SIG-M5 treated with dmso at 0.1 percent for 504 hours (cell line): ENCODE measurements around the gene AMN1.
A peak's percentile ranks its signal among the peaks of the same experiment; 100 is the strongest.
"Not testable (repeated sequence)": the region's sequence is repeated elsewhere in the genome, so short reads cannot be mapped to it uniquely, and the experiment has no call there.

Source experiments
- DNase-seq: peaks from one replicate; lab custom pipeline; 2025; ENCODE audit not compliant: unreplicated experiment; lab: John Stamatoyannopoulos, UW

The AMN1 gene

DNA sequence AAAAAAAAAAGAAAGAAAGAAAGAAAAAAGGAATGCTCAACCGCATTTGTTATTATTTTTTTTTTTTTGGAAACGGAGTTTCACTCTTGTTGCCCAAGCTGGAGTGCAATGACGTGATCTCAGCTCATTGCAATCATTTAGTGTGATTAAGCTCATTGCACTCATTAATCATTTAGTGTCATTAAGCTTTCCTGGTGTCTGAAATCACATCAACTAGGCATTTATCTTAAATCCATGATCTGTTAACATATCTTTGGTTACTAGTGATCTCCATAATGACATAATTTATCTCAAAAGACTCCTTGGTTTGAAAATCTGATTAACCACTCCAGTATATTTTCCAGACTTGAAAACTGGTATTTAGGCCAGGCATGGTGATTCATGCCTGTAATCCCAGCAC, 43.0 kb downstream of the AMN1 start:
- no peak for DNase-seq

DNA sequence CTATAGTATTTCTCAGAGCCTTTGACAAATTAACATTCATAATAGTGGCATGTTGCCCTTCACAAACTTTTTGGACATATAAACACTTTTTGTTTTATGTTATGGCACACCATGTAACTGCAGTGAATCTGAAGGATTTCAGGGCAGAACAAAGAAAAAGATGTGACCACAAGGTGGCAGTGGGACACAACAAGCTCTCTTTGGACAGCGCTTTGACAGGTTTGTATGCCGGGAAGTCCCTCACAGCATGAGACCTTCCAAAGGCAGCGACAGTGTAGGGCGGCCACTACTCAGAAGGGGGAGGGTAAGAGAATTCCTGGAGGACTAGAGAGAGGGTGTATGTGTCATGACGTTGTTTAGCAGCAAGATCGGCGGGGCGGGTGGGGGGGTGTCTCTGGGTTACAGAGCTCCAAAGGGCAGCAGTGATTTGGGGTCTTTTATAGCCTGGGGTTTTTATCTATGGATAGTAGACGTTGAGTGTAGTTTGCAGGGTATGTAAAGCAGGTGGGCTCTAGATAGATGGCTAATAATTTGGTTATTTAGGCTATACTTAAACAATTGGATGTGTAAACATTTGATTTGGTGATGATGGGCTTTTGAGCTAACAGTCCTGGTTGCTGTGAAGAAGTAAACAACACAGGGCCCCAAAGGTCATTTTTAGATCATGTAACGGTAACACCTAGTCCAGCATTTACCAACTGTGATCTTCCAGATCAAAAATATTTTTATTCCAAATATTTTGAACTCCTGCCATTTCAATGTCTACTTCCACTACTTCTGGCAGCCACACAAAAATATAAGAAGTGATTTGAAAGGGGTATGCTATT, 46.5 kb downstream of the AMN1 start:
- DNase-seq = peak; percentile 84

DNA sequence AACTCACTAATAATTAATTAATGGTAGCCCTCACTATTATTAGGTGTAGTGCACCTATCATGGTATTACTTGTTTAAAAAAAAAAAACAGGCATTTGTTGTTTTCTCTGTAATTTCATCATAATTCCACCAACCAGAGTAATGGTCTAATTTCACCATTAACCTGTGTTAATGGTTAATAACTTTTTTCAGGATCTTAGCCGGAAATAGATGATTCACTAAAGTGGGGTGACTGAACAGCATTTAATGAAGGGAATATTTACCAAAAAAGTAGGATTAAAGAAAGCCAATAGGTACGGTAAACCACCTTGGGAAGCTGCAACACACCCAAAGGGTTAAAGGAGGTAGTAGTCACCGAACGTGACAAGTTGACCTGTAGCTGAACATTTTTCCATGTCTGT, 56.3 kb downstream of the AMN1 start:
- no peak for DNase-seq

DNA sequence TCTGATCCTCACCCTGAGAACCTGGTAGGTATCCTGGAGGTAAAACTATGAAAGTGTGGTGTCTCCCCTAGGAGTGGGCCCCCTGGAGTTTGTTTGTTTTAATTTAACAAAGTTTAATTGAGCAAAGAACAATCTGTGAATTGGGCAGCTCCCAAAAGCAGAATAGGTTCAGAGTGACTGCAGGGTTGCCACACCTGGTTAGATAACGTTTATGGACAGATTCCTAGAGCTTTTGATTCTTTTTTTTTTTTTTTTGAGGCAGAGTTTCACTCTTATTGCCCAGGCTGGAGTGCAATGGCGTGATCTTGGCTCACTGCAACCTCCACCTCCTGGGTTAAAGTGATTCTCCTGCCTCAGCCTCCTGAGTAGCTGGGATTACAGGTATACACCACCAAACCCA, 59.2 kb downstream of the AMN1 start:
- not testable (repeated sequence) for DNase-seq

DNA sequence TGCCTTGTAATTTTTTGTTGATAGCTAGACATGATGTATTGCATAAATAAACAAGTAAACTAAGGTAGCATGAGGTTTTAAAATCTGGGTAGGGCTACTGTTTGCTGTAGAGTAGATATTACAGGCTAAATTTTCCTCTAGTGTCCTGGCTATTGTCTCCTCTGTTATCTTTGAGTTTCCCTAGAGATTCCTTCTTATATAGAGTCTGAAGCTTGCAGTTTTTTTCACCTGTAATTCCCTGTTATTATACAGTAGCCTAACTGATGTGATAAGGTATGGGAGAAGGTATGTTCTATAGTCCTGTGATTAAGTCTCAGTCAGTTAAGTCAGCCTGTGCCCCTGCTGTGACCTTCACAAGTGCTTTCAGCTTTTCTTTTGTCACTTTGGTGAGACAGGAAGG, 59.8 kb downstream of the AMN1 start:
- DNase-seq = no peak

DNA sequence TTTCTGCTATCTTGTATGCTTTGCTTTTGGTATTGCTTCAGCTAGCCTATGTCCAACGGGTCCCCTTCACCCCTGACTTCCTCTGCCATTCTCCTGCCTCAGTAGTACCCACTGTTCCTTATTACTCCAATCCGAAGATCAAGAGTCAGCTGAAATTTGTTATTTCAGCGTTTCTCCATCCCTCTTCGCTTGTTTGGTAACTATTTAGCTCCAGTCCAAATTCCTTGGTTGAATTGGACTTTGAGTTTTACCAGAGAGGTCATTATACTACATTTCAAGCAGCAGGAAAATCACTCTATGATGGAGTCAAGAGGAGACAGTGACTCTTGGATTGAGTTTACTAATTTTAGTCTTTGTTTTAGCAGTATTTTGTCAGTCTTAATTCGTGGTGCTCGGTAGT, 64.8 kb downstream of the AMN1 start:
- no peak for DNase-seq

DNA sequence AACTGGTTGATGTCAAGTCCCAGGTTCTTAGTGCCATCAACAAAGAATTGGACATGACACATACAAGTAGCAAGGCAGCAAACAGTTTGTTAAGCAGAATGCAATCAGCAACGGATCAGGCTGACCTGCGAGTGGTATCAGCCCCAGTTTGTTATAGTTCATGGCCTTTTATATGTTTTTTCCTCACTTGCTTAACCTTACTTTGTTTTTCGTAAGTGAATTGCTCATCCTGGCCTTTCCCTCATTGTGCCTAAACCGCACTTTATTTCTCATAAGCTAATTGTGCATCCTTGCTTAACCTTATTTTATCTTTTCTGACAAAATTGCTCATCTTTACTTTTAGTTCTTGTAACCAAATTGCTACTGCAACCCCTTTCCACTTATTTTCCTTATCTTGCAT, 65.2 kb downstream of the AMN1 start:
- no peak for DNase-seq

DNA sequence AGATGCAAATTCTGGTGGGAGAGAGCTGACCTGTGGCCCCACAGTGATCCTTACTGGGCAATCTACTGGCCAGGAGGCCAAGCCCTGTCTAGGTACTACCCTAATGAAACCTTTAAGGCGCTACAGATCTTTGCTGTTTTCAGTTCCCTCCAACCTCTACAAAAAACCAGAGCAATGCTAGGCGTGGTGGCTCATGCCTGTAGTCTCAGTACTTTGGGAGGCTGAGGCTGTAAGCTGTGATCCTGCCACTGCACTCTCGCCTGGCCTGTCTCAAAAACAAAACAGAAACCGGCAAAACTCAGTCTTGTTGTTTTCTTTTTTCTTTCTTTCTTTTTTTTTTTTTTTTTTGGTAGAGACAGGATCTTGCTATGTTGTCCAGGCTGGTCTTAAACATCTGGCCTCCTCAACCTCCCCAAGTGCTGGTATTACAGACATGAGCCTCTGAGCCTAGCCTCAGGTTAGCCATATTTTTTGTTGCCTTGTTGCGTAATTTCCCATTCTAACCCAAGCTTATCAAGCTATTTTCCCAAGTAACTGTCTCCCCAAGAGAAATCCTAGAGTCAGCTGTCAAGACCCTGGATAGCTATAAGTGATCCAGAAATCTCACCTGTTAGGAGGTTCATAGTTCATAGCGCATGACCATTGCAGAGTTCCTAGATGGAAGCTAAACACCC, 66.5 kb downstream of the AMN1 start:
- no peak for DNase-seq

DNA sequence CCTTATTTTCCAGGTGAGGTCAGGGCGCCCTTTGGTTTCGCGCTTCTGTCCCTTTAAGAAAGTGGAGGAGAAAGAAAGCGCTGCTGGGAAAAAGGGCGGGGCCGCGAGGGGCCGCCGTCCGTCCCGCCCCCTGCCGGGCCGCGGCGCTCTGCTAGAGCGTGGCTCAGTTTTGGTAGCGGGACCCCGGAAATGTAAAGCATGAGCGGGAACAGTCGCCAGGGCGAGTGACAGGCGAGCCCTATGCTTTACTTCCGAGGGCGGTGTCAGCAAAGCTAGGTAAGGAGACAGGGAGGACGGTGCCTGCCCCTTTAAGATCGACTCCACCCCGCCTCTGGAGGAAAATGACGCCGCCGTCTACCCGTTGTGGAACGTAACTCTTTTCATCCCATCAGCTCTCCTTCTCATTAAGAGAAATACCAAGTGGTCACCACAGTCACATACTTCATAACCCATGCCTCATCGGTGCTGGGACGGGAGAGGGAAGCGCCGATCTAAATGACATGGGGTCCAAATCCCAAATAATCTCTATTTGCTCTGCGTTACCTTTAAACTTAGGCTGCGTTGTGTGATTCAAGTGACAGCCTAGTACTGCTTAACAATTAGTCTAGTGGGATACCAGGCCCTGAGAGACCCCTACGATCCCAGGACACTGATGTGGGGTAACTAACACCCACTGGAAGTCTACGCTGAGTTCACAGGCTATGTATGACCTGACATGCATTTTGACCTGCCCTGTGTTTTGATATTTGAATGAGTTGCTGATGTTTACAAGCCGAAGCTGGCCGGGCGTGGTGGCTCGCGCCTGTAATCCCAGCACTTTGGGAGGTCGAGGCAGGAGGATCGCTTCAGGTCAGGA, 69.5 kb downstream of the AMN1 start, which contains the start of gene ETFBKMT:
Gene ETFBKMT (plus strand): TSS at position 602 of the 856 bp plus-strand sequence. CDS start 2,266 bp downstream, outside the sequence.
- DNase-seq = peak; percentile 98

DNA sequence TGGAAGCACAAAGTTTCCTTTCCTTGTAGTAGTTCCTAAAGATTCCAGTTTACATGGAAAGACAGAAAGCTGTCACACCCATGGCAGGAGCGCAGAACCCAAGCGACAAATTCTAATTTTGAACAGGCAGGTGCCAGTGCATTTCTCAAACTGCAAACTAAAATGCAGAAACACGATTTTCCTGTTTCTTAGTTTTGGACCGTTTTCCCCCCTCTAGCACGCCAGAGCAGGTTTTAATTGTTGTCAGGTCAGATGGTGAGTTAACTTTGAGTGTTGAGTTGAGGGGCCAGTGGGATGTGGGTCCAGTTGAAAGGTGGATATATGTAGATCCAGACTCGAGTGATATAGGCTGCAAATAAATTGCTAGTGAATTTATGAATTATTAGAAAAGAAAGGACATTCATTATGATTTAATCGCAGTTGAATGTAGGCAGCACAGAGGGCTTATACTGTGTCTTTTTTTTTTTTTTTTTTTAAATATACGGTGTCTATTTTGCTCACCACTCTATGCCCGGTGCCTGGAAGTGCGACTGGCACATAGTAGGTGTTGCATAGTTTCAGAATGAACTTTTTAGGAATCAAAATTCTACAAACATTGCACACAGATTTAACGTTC, 70.2 kb downstream of the AMN1 start:
- no peak for DNase-seq

DNA sequence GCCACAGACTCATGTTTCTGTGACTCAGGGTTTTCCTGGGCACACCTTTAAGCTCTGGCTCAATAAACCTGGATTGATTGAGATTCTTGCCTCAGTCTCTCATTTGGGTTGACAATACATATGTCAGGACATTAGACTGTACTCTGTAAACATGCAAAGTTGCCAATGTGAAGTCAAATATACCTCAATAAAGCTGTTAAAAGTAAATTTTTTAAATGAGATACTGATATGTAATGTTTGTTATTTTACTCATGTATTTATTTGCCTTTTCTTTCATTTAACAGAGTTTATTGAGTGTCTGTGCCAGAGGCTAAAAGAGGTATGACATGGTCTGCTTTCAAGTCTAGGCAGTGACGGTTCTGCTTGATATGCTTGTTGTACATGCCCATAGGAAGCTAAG, 73.0 kb downstream of the AMN1 start:
- DNase-seq = no peak

DNA sequence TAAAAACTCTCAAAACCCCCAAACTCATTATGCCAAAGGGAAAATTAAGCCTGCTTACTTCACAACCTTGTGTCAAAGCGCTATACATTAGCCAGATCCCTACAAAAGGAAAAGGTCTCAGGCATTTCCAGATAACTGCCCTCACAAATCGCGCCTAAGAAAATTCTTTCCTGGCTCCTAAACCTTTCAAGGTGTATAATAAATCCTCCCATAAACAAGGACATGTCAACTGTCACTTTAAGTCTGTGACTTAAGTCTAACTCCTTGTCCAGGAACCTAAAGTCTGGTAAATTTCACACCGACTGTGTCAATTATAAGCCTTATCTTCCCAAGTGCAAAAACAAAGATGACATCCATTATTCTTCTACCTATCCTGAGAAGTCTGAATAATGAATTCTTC, 73.6 kb downstream of the AMN1 start:
- DNase-seq = no peak

DNA sequence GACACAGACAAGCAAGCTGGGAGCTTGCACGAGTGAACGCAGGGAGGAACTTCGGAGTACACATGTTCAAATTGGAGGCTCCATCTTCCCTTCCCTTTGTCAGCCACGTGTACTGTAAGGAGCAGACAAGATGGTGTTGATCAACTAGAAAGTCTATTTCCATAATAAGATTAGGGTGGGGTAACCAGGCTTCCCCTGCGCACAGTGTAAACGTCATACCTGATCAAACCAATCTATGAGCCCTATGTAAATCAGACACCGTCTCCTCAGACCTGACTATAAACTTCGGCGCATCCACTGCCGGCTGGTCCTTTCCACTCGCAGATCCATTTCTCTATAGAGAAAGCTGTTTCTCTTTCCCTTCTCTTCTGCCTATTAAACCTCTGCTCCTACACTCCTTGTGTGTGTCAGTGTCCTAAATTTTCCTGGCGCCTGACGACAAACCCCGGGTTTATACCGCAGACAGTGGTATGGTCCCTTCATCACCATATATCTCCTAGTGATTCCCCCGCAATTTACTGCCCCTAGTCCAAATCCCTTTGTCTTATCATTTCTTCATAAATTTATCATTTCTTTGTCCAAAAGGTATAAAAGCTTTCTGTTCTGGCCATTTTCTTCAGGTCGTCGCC, 76.8 kb downstream of the AMN1 start:
- DNase-seq = no peak

DNA sequence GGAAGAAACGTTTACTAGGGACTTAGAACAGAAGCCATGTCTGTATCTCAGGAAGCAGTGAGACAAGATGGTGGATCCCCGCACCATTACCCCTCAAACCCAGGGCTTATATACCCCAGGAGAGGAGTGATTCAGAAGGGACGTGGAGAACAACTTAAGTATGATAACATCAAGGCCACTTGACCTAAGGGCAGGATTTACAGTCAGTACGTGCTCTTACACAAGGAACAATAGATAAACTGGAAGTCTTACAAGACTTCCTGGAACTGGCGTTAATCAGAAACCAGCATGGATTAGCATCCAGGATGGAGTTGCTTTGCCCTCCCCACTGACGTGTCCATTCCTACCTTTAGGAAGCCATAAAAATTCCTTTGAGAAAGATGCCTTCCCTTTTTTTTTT, 77.9 kb downstream of the AMN1 start:
- no peak for DNase-seq

DNA sequence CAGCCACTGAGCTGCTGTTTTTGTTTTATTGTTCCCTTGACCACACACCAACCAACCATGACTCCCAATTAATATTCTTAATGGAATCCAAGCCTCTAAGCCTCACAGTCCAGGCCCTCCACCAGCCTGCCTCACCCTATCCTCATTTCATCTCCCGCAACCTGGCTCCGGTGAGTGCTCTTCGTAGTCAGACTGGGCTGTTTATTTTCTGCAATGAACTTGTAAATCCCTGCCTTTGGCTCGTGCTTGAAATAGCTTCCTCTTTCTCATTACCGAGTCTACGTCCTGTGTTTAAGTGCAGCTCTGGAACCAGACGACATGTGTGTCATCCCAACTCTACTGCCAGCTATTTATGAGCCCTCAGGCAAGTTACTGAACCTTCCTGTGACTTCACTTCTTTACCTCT, 81.7 kb downstream of the AMN1 start:
- DNase-seq = peak; percentile 33

DNA sequence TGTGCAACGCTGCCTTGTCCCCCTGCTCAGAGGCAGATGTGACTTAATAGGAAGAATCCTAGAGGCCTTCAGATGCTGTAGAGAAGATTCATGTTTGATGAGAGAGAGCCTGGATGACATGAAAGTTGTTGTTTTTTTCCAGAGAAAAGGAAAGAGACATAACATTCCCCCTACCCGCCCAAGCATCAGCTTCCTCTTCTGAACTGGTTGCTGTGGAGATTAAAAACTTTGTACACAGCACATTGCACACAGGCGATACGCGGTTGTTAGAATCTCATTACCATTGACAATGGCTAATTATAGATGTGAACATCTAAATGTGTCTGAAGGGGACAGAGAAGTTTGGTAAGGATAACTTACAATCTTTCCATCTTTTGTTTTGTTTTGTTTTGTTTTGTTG, 82.9 kb downstream of the AMN1 start:
- DNase-seq = no peak

DNA sequence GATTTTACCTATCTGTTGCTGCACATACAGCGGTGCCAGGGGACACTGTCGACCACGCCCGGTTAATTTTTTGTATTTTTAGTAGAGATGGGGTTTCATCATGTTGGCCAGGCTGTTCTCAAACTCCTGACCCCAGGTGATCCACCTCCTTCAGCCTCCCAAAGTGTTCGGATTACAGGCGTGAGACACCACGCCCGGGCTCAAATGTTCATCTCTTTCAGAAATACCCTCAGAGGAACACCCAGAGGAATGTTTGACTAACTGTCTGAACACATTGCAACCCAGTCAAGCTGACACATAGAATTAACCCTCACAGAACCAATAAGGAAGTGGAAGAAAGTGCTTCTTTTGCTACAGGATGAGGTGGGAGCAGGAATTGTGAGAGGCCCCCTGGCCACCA, 84.3 kb downstream of the AMN1 start:
- DNase-seq = no peak

DNA sequence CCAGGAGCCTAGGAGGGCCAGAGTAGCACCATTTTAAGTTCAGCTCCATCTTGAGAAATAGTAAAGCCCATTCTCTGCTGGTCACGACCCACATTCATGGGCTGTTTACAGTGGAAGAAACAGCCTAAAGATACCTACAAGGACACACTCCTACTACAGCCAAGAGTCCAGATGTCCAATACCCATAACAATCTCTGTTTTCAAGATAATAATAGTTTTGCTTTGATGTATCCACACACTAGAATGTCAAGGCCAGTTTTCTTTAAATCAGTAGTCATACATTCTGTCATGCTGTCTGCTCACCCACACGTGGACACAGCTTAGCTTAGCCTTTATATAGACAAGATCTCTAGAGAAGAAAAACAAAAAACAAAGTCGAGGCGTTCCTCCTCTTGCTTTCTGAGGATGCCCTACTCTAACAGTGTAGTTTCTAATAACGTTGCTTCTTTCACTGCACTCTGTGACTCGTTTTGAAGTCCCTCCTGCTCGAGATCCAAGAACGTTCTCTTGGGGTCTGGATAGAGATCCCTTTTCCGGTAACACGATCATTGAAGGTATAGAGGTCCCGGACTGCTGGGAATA, 87.2 kb downstream of the AMN1 start:
- DNase-seq = no peak

DNA sequence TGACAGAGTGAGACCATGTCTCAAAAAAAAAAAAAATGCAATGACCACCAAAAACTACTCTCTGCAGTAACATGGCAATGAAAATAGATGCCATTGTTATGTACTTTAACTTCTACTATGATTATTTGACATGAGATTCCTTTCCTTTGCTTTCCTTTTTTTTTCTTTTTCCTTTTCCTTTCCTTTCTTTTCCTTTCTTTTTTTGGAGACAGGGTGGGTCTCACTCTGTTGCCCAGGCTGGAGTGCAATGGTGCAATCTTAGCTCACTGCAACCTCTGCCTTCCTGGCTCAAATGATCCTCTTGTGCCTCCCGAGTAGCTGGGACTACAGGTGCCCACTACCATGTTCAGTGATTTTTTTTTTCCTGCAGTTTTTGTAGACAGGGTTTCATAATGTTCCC, 94.2 kb downstream of the AMN1 start:
- DNase-seq = no peak

DNA sequence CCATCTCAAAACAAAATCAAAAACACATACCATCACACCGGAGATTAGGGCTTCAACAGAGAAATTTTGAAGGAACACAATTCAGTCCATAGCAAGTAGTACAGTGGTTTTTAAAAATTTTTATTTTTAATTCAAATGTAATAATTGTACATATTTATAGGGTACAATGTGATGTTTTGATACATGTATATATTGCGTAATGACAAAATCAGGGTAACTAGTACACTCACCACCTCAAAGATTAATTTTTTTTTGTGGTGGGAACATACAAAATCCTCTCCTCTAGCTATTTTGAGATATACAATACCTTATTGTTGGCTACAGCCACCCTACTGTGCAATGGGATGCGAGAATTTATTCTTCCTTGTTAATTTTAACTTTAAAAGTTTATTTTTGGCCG, 95.4 kb downstream of the AMN1 start:
- DNase-seq = no peak
